Measurements from ENCODE around the gene ICAM3.
A peak's percentile ranks its signal among the peaks of the same experiment; 100 is the strongest.

Gene ICAM3

DNA sequence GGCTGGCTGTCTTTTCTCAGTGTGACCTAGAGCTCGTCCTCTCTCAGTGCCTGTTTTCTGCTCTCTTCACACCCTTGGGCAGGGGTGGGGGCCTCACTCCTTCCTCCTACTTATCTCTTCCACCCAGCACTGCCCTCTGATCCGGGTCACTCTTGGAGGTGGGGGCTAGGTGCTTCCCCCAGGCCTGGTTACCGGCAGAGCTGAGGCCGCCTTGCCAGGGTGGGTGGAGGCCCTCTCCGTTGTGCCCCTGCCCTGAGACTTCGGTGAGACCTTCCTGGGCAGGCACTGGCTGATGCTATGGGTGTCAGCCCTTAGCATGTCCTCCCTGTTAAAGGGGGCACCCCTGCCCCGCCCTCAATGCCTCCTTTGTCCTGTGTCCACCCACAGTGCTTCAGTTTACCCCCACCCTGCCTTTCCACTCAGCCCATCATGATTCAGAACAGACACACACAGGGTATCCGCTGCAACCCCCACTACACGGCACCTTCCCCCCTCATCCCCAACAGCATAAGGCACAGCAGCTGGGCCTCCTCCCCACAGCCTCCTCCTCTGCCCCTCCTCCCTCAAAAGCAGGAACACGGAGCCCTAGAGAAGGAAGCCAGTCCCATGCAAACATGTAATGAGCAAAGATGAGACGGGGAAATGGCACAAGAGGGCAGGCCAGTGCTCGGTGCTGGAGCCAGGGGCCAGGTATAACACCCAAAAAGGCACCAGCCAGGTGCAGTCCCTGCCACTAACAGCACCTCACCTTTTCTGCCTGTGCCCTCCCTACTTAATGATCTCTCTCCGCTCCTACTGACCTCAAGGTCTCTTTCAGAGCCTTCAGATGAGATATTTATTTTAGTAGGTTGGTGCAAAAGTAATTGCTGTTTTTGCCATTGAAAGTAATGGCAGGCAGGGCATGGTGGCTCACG, 39.6 kb downstream of the ICAM3 start:
- H3K4me3 Mint-ChIP-seq = no peak overlapping the region
- no peaks in the 10 kb centered on the region for H3K36me3 Mint-ChIP-seq (ENCODE audit: low read depth)
- no peak for DNase-seq
- peaks cover 23% of the 10 kb centered on the region for H3K4me1 Mint-ChIP-seq
- H3K27me3 Mint-ChIP-seq (ENCODE audit: low read depth, poor library complexity) = peaks cover 69% of the 10 kb centered on the region
- TF ChIP-seq, protein P1, sequence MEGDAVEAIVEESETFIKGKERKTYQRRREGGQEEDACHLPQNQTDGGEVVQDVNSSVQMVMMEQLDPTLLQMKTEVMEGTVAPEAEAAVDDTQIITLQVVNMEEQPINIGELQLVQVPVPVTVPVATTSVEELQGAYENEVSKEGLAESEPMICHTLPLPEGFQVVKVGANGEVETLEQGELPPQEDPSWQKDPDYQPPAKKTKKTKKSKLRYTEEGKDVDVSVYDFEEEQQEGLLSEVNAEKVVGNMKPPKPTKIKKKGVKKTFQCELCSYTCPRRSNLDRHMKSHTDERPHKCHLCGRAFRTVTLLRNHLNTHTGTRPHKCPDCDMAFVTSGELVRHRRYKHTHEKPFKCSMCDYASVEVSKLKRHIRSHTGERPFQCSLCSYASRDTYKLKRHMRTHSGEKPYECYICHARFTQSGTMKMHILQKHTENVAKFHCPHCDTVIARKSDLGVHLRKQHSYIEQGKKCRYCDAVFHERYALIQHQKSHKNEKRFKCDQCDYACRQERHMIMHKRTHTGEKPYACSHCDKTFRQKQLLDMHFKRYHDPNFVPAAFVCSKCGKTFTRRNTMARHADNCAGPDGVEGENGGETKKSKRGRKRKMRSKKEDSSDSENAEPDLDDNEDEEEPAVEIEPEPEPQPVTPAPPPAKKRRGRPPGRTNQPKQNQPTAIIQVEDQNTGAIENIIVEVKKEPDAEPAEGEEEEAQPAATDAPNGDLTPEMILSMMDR (IDR thresholded peaks at IDR 0.05) = no peak
- no peak overlapping the region for H3K27ac Mint-ChIP-seq
- H3K9me3 Mint-ChIP-seq = no peaks in the 10 kb centered on the region

DNA sequence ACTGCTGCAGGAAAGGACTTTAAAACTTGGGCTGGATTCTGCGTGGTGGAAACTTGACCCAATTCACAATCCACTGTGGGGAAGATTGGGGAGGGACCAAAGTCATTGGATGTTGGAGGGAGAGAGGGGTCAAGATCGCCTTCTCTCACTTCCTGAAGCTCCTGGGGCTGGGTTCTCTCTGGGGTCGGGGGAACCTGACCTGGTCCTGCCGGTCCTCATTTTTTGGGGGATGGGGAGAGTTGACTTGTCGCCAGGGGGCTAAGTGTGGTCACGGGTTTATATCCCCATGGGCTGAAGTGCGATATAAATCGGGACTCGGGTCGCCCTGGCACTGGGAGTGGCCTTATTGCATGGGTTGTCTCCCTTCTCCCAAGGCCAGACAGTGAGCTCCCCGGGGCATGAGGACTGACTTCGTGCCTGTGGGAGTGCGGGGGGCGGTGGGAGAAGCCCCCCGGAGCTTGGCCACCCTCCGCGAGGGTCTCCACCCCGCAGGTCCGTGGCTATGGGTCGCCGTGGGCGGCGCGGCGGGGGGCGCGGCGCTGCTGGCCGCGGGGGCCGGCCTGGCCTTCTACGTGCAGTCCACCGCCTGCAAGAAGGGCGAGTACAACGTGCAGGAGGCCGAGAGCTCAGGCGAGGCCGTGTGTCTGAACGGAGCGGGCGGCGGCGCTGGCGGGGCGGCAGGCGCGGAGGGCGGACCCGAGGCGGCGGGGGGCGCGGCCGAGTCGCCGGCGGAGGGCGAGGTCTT, 43.4 kb downstream of the ICAM3 start:
- no peak overlapping the region for H3K27ac Mint-ChIP-seq
- no peaks in the 10 kb centered on the region for H3K36me3 Mint-ChIP-seq (ENCODE audit: low read depth)
- TF ChIP-seq, protein P1 (IDR thresholded peaks at IDR 0.05) = no peak
- H3K4me3 Mint-ChIP-seq = peak overlapping the region; percentile 63
- H3K9me3 Mint-ChIP-seq = no peaks in the 10 kb centered on the region
- peaks cover 89% of the 10 kb centered on the region for H3K27me3 Mint-ChIP-seq (ENCODE audit: low read depth, poor library complexity)
- peak; percentile 72 for DNase-seq
- peaks cover 11% of the 10 kb centered on the region for H3K4me1 Mint-ChIP-seq

DNA sequence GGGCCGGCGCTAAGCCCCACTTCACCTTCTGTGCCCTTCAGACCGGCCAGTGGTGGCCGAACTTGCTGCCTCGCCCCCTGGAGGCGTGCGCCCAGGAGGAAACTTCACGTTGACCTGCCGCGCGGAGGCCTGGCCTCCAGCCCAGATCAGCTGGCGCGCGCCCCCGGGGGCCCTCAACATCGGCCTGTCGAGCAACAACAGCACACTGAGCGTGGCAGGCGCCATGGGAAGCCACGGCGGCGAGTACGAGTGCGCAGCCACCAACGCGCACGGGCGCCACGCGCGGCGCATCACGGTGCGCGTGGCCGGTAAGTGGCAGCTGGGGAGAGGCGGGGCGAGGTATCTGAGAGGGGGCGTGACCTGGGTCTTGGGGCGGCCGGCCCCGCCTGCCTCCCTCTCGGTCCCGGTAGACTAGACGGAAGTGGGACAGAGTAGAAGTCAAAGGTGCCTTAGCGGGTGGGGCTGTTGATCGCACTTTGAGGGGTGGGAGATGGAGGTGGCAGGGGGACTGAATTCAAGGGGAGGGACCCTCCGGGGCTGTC, 44.0 kb downstream of the ICAM3 start:
- peaks cover 16% of the 10 kb centered on the region for H3K4me1 Mint-ChIP-seq
- H3K4me3 Mint-ChIP-seq = peak overlapping the region; percentile 63
- TF ChIP-seq, protein P1 (IDR thresholded peaks at IDR 0.05) = no peak
- H3K27ac Mint-ChIP-seq = no peak overlapping the region
- peaks cover 96% of the 10 kb centered on the region for H3K27me3 Mint-ChIP-seq (ENCODE audit: low read depth, poor library complexity)
- no peaks in the 10 kb centered on the region for H3K36me3 Mint-ChIP-seq (ENCODE audit: low read depth)
- DNase-seq = peak; percentile 51
- no peaks in the 10 kb centered on the region for H3K9me3 Mint-ChIP-seq

DNA sequence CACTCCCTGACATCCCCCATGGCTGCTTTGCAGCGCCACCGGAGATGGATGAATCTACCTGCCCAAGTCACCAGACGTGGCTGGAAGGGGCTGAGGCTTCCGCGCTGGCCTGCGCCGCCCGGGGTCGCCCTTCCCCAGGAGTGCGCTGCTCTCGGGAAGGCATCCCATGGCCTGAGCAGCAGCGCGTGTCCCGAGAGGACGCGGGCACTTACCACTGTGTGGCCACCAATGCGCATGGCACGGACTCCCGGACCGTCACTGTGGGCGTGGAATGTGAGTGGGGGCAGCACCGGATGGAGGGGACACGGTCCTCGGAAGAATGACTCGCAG, 45.1 kb downstream of the ICAM3 start:
- Mint-ChIP-seq H3K4me3 (peak overlapping the region; percentile 36), H3K36me3 (ENCODE audit: low read depth) (no peaks in the 10 kb centered on the region), H3K27ac (no peak overlapping the region), H3K27me3 (ENCODE audit: low read depth, poor library complexity) (peaks cover 99% of the 10 kb centered on the region), H3K9me3 (no peaks in the 10 kb centered on the region), H3K4me1 (peaks cover 19% of the 10 kb centered on the region)
- TF ChIP-seq, protein P1 (IDR thresholded peaks at IDR 0.05) = no peak
- peak; percentile 65 for DNase-seq

DNA sequence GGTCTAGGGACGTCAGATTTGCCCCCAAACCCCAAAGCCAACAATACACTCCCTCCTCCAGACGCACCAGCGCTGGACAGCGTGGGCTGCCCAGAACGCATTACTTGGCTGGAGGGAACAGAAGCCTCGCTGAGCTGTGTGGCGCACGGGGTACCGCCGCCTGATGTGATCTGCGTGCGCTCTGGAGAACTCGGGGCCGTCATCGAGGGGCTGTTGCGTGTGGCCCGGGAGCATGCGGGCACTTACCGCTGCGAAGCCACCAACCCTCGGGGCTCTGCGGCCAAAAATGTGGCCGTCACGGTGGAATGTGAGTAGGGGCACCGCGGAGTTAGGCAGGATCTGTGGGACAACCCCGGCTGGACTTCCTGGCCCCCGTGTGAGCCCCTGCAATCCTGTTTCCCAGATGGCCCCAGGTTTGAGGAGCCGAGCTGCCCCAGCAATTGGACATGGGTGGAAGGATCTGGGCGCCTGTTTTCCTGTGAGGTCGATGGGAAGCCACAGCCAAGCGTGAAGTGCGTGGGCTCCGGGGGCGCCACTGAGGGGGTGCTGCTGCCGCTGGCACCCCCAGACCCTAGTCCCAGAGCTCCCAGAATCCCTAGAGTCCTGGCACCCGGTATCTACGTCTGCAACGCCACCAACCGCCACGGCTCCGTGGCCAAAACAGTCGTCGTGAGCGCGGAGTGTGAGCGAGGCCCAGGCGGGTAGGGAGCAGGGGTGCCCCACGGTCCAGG, 45.6 kb downstream of the ICAM3 start:
- no peak overlapping the region for H3K27ac Mint-ChIP-seq
- no peaks in the 10 kb centered on the region for H3K36me3 Mint-ChIP-seq (ENCODE audit: low read depth)
- DNase-seq = no peak
- peaks cover 21% of the 10 kb centered on the region for H3K4me1 Mint-ChIP-seq
- H3K9me3 Mint-ChIP-seq = no peaks in the 10 kb centered on the region
- H3K4me3 Mint-ChIP-seq = no peak overlapping the region
- H3K27me3 Mint-ChIP-seq (ENCODE audit: low read depth, poor library complexity) = peaks cover 99% of the 10 kb centered on the region
- TF ChIP-seq, protein P1 (IDR thresholded peaks at IDR 0.05) = no peak

Data from nephron progenitor cell (in vitro differentiated cells).